Endodermal cell (in vitro differentiated cells): ENCODE data around the gene PTMS. TPM values are rescaled to one million over a fixed set of nuclear protein-coding genes. Genes with fewer than 3 reads are reported as not detected.

ENCODE experiments used
- DNase-seq: peaks from one replicate; pipeline ENCODE4 v3.0.0-alpha.2; 2017
- H3K27ac ChIP-seq: 2 replicates; pipeline ENCODE4 v1.5.1; 2013; ENCODE audit warnings: mild to moderate bottlenecking, low read depth, low read length, moderate library complexity
- H3K27me3 ChIP-seq: 2 replicates; pipeline ENCODE4 v1.6.1; 2013; ENCODE audit warnings: mild to moderate bottlenecking, low read length, moderate library complexity; ENCODE audit not compliant: insufficient read depth, control insufficient read depth, poor library complexity, severe bottlenecking
- H3K36me3 ChIP-seq: 2 replicates; pipeline ENCODE4 v1.7.0; 2013; ENCODE audit warnings: mild to moderate bottlenecking, low read length, moderate library complexity; ENCODE audit not compliant: control insufficient read depth, insufficient read depth
- H3K4me1 ChIP-seq: one replicate; pipeline ENCODE4 v1.7.0; 2013; ENCODE audit warnings: low read length; ENCODE audit not compliant: control insufficient read depth, insufficient read depth
- H3K4me3 ChIP-seq: 2 replicates; pipeline ENCODE4 v1.5.1; 2013; ENCODE audit warnings: mild to moderate bottlenecking, low read length, moderate library complexity
- H3K9ac ChIP-seq: 2 replicates; pipeline ENCODE4 v1.6.1; 2013; ENCODE audit warnings: mild to moderate bottlenecking, low read length, moderate library complexity; ENCODE audit not compliant: poor library complexity, severe bottlenecking; ENCODE audit errors: extremely low read depth
- H3K9me3 ChIP-seq: 2 replicates; pipeline ENCODE4 v1.6.1; 2013; ENCODE audit warnings: mild to moderate bottlenecking, low read length, moderate library complexity; ENCODE audit not compliant: control insufficient read depth
- H3K27ac Mint-ChIP-seq: 2 replicates; pipeline ENCODE4 v1.8.0; 2020; ENCODE audit warnings: mixed read lengths
- H3K27me3 Mint-ChIP-seq: 2 replicates; pipeline ENCODE4 v1.8.0; 2021; ENCODE audit warnings: mild to moderate bottlenecking, mixed read lengths; ENCODE audit not compliant: insufficient read depth
- H3K36me3 Mint-ChIP-seq: 2 replicates; pipeline ENCODE4 v1.8.0; 2020; ENCODE audit warnings: low read depth, mixed read lengths
- H3K4me1 Mint-ChIP-seq: 2 replicates; pipeline ENCODE4 v1.8.0; 2020; ENCODE audit warnings: mixed read lengths
- H3K4me3 Mint-ChIP-seq: 2 replicates; pipeline ENCODE4 v1.8.0; 2020; ENCODE audit warnings: mild to moderate bottlenecking, moderate library complexity, mixed read lengths
- H3K9me3 Mint-ChIP-seq: 2 replicates; pipeline ENCODE4 v1.8.0; 2020; ENCODE audit warnings: mild to moderate bottlenecking, mixed read lengths
- WGBS, 2 experiments: methylation state at CpG; one replicate each; pipeline versions ENCODE4 v1.1.5 to v1.1.7; 2013; ENCODE audit warnings: missing lambda C conversion rate in 2 of 2, mixed read lengths in 1 of 2; ENCODE audit not compliant: insufficient coverage in 1 of 2, insufficient read length in 1 of 2; 5-methylcytosine and 5-hydroxymethylcytosine counted together
- total RNA-seq, 2 donors: library from RNA; stranded (reverse); fragmentation: NEBNext Ultra II Directional in 1 of 2; extraction: Animal tissue kit (Norgen Biotek cat#: 25700) in 1 of 2; gene quantifications; 2 replicates in 1 of 2; 3 replicates in 1 of 2; pipeline ENCODE4 v1.2.1, GENCODE V29; 2021
- TF ChIP-seq, protein P1 (sequence below): fragments of 200-600 bp; sonication (generic); conservative IDR thresholded peaks from 2 replicates; pipeline ENCODE4 v1.5.0; 2021; ENCODE audit warnings: antibody characterized with exemption, mild to moderate bottlenecking

PTMS gene
- total RNA-seq, 2 donors from 2014 or later, result 637 to 888 TPM

DNA sequence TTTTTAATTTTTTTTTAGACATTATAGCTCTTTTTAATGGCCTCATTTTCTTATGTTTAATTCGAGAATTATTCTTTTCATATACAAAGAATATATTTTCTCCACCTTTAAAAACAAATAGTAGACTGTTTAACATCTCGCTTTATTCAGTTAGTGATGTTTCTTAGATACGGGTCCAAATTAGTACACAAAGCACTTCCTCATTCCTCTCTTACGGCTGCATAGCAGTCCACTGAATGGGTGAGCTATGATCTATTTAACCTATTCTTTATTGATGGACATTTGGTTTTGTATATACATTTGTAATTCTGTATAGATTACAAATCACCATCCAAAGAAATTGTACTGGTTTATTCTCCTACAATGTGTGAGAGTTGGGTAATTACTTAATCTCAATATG lies 47.2 kb downstream of the PTMS start:
- no peak overlapping the region for H3K27ac Mint-ChIP-seq
- Histone ChIP-seq H3K4me3 (no peak overlapping the region), H3K9ac (no peak overlapping the region), H3K9me3 (no peaks in the 10 kb centered on the region), H3K27me3 (peaks cover 22% of the 10 kb centered on the region), H3K36me3 (no peaks in the 10 kb centered on the region), H3K27ac (no peak overlapping the region), H3K4me1 (peaks cover 5% of the 10 kb centered on the region)
- peaks cover 46% of the 10 kb centered on the region for H3K27me3 Mint-ChIP-seq
- 95% methylated on average over 4 of the region's 4 CpGs; no CpG with 5 or more reads in 1 of the 2 experiments for WGBS, 2 experiments
- H3K9me3 Mint-ChIP-seq, result no peaks in the 10 kb centered on the region
- H3K36me3 Mint-ChIP-seq, result no peaks in the 10 kb centered on the region
- peaks cover 40% of the 10 kb centered on the region for H3K4me1 Mint-ChIP-seq
- DNase-seq, result no peak
- TF ChIP-seq, protein P1, sequence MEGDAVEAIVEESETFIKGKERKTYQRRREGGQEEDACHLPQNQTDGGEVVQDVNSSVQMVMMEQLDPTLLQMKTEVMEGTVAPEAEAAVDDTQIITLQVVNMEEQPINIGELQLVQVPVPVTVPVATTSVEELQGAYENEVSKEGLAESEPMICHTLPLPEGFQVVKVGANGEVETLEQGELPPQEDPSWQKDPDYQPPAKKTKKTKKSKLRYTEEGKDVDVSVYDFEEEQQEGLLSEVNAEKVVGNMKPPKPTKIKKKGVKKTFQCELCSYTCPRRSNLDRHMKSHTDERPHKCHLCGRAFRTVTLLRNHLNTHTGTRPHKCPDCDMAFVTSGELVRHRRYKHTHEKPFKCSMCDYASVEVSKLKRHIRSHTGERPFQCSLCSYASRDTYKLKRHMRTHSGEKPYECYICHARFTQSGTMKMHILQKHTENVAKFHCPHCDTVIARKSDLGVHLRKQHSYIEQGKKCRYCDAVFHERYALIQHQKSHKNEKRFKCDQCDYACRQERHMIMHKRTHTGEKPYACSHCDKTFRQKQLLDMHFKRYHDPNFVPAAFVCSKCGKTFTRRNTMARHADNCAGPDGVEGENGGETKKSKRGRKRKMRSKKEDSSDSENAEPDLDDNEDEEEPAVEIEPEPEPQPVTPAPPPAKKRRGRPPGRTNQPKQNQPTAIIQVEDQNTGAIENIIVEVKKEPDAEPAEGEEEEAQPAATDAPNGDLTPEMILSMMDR, result no peak
- H3K4me3 Mint-ChIP-seq, result no peak overlapping the region

DNA sequence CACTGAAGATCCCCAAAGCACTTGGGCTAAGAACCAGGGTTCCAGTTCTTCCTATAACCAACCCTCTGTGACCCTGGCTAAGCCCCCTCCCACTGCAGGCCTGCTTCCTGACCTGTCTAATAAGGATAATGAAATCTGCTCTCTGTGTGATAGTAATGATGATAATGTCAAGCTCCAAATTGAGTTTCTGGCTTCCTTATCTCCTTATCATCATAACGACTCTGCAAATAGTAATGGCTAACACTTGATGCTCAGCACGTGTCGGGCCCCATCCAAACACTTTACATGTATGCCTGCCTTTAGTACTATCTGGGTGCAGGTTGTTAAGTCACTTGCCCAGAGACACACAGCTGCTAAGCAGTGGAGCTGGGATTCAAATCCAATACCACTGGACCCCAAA lies 50.4 kb downstream of the PTMS start:
- Histone ChIP-seq H3K27ac (no peak overlapping the region), H3K36me3 (no peaks in the 10 kb centered on the region), H3K9ac (no peak overlapping the region), H3K9me3 (no peaks in the 10 kb centered on the region), H3K27me3 (peaks cover 22% of the 10 kb centered on the region), H3K4me3 (no peak overlapping the region), H3K4me1 (peaks cover 9% of the 10 kb centered on the region)
- TF ChIP-seq, protein P1, result no peak
- no peak for DNase-seq
- Mint-ChIP-seq H3K27ac (no peak overlapping the region), H3K9me3 (no peaks in the 10 kb centered on the region), H3K27me3 (peaks cover 71% of the 10 kb centered on the region), H3K36me3 (no peaks in the 10 kb centered on the region), H3K4me1 (peaks cover 46% of the 10 kb centered on the region), H3K4me3 (no peak overlapping the region)
- 75 to 84% methylated on average over 3 of the region's 3 CpGs for WGBS, 2 experiments

DNA sequence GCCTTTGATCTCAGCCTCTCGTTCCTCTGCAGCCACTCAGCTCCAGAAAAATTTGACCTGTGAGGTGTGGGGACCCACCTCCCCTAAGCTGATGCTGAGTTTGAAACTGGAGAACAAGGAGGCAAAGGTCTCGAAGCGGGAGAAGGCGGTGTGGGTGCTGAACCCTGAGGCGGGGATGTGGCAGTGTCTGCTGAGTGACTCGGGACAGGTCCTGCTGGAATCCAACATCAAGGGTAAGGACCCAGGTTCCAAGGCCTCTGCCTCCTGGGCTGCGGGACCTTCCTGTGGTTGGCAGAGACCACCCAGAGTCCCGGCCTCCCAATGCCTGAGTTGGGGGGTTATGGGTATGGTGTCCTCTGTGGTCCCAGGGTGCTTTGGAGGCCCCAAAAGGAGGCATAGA lies 50.9 kb downstream of the PTMS start:
- Histone ChIP-seq H3K36me3 (no peaks in the 10 kb centered on the region), H3K27me3 (peaks cover 22% of the 10 kb centered on the region), H3K9me3 (no peaks in the 10 kb centered on the region), H3K9ac (no peak overlapping the region), H3K27ac (no peak overlapping the region), H3K4me1 (peaks cover 9% of the 10 kb centered on the region), H3K4me3 (no peak overlapping the region)
- Mint-ChIP-seq H3K36me3 (no peaks in the 10 kb centered on the region), H3K4me1 (peaks cover 46% of the 10 kb centered on the region), H3K4me3 (no peak overlapping the region), H3K27ac (no peak overlapping the region), H3K27me3 (peaks cover 76% of the 10 kb centered on the region), H3K9me3 (no peaks in the 10 kb centered on the region)
- peak; percentile 50 for DNase-seq
- 89 to 96% methylated on average over 5 to 8 of the region's 8 CpGs for WGBS, 2 experiments
- TF ChIP-seq, protein P1, result no peak
